Measurements from ENCODE around the gene FBXO42.

FBXO42 gene

GRCh38 chr1:16321176-16321867, 31.0 kb downstream of the FBXO42 start:
- DNase-seq: no peak

- no peak for DNase-seq
These were observed 33.7 kb downstream of the FBXO42 start for GRCh38 chr1:16318555-16318954.

- DNase-seq: no peak
These were observed 36.8 kb downstream of the FBXO42 start for GRCh38 chr1:16315437-16315836.

- DNase-seq: no peak
These were observed 45.1 kb downstream of the FBXO42 start for GRCh38 chr1:16307222-16307621.

DNA sequence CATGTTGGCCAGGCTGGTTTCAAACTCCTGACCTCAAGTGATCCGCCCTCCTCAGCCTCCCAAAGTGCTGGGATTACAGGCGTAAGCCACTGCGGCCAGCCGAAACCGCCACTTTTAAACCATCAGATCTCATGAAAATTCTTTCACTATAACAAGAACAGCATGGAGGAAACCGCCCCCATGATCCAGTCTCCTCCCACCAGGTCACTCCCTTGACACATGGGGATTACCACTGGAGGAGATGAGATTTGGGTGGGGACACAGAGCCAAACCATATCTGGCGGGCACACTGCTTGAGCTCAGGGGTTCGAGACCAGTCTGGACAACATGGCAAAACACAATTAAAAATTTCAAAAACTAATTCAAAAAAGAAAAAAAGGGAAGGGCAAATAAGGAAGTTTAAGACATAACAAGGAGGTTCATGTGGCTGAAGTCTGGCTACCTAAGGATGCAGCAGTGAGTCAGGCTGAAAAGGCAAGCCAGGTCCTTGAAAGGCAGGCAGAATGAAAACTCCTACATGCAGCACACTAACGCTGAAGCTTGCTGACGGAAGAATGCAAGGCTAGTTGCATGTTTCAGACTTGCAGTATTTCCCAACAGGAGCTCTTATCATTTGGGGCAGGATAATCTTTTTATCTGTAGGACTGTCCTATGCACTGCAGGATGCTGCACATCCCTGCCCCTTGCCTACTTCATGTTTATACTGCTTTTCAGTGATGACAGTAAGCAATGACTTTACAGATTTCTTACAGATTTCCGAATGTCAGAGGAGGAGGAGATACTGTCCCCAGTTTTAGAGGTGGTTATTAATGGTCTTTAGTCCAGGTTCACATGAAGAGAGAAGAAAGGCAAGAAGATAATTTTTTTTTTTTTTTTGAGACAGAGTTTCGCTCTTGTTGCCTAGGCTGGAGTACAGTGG, 49.3 kb downstream of the FBXO42 start:
- DNase-seq: no peak

- DNase-seq: no peak
These were observed 51.8 kb downstream of the FBXO42 start for GRCh38 chr1:16300436-16300835.

GRCh38 chr1:16298653-16299052, 53.6 kb downstream of the FBXO42 start:
- no peak for DNase-seq

GRCh38 chr1:16296643-16297042, 55.6 kb downstream of the FBXO42 start:
- no peak for DNase-seq

DNA sequence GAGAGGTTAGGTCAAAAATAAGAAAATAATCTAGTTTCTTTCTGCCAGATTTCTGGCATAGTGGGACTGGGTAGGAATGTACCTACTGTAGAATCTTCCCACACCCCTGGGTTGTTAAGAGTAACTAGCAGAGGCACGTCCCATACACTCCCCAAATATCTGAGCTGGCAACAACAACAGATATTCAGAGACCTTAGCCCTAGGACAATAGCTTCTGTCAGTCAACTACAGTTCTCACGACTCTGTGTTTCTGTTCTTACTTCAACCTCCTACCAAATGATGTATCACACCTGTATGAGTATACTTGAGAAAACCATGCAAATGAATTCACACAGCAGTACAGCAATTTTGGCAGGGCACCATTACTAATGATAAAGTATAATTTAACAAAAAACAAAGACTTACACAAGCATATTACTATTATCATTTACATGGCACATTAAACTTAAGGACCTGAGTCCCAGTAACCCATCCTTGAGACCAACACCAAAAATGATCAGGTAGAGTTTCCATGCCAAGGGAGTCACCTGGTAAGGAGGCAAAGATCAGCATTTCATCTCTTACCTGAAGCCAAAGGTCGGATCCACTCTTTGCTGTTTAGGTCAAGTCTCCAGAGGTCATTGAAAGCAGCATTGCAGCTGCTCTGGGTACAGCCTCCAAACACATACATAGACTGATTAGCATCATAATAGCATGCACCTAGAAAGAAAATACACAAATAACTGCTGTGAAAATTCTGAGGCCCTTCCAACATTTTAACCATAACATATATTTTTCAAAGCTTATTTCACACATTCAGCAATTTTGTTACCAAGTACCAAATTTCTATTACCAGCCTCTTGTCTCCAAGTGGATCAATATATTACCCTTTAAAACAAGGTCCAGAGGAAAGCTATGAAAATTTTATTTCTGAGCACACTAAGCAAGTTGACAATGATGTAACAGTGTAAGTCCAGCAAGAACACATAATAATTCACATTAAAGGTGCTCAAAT, 57.8 kb downstream of the FBXO42 start:
- DNase-seq: no peak

DNA sequence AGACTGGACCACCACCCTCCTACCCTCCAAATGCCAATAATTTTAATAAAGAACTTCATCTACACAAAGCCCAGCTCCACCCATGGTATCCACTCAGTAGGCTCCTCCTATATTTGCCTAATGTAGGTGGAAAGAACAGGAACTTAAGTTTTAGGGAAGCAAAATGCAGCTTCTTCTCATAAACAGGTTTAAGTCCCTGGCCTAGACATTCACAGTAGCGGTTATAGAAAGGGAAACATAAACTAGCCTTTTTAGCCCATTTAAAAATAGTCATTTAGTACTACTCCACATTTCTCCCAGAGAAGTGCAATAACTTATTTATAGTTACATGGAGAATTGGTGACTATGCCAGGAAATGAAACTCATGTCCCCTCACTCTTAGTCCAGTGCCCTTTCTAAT, 58.7 kb downstream of the FBXO42 start:
- no peak for DNase-seq

GRCh38 chr1:16292739-16293138, 59.5 kb downstream of the FBXO42 start:
- no peak for DNase-seq

DNA sequence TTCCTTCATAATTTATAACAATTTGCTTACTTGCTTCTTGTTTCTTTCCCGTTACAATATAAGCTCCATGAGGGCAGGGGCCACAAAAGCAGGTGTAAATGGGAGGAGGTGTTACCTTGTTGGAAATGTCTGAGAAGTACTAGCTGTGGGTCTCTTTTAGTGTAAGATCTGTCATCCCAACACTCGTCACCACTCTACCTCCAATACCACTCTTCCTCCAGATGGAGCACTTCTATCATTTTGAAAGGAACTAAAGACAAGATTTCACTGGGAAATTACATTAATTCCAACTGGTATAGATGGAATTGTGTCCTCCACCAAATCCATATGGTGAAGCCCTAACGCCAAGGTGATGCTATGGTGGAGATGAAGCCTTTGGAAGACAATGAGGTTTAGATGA, 62.3 kb downstream of the FBXO42 start:
- no peak for DNase-seq

DNA sequence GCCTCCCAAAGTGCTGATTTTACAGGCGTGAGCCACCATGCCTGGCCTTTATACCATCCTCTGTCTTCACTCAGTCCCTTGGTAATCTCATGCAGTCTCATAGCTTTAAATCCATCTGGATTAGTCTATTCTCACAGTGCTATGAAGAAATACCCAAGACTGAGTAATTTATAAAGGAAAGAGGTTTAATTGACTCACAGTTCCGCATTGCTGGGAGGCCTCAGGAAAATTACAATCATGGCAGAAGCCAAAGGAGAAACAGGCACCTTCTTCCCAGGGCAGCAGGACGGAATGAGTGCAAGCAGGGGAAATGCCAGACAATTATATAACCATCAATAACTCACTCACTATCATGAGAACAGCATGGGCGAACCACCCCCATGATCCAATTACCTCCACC, 66.2 kb downstream of the FBXO42 start:
- no peak for DNase-seq

GRCh38 chr1:16281765-16282164, 70.5 kb downstream of the FBXO42 start:
- no peak for DNase-seq

DNA sequence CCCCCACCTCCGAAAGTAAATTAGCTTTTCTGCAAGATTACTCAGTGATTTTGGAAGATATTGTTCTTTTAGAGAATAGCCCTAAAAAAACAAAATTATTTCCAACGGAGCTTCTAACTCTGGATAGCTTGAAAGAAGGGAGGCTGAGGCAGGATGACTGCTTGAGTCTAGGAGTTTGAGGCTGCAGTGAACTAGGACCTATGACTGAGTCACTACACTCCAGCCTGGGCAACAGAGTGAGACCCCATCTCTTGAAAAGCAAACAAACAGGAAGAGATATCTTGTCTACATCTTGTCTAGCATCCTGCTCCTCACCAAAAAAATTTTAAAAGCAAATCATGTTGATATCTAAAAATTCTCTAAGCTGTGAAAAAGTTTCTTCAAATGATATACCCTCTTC, 73.1 kb downstream of the FBXO42 start:
- no peak for DNase-seq

- DNase-seq: no peak
These were observed 75.8 kb downstream of the FBXO42 start for GRCh38 chr1:16276302-16277030.

DNA sequence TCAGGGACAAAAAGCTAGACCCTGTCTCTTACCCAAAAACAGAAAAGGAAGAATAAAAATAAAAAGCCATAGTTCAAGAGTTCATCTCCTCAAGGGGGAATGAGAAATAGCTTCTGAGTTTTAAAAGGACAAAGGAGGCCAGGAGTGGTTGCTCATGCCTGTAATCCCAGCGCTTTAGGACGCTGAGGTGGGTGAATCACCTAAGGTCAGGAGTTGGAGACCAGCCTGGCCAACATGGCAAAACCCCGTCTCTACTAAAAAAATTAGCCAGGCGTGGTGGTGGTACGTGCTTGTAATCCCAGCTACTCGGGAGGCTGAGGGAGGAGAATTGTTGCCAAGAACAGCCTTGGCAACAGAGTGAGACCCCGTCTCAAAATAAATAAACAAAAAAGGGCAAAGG, 76.7 kb downstream of the FBXO42 start:
- DNase-seq: no peak

DNA sequence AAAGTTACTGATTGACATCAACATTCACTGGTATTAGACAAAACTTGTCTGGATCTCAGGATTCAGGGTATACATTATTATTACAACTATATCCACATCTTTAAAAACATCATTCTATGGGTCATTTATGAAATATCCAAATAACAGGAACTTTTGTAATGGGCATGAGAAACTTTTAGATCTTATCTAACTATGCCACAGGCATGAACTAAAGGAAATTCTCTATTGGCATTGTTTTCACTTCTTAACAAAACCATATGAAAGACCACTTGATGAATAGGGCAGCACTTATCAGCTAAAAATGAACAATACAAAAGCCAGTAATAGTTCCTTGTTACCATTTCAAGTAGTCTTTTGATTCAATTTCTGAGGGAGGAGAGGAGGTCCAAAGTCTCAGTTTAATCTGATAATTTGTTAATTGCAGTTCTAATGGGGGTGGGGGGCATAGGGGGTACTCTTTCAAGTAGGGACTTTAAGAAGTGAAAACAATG, 84.5 kb downstream of the FBXO42 start:
- DNase-seq: no peak

DNA sequence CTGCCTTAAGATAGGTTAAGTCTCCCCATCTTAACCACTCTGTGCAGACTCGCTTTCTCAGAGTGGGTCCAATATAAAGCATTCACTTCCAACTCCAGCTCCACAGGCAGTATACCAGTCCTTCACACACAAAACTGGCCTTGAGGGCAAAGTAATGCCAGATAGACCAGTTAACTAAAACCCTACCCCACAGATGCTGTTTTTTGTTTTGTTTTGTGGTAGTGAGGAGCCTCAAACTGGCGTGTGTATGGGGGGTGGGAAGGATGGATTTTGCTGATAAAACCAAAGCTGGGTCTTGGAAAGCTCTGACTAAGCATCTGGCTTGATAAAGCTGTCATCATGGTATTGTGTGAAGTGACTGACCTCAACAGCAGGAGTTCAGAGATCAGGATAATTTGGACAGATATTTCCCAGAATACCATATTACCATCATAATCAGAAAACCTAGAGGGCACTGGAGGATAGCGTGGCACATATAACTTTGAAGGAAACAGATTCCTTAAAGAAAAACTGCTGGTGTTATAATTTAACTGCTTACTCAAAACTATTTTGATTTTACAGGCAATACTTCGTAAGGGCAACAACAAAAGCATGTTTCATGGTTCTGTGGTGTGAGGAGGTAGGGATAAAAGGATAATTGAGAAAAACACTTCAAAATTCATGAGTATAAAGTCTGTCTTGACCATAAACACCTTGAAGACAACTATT, 85.7 kb downstream of the FBXO42 start:
- DNase-seq: no peak

- no peak for DNase-seq
These were observed 90.2 kb downstream of the FBXO42 start for GRCh38 chr1:16262067-16262466.

DNA sequence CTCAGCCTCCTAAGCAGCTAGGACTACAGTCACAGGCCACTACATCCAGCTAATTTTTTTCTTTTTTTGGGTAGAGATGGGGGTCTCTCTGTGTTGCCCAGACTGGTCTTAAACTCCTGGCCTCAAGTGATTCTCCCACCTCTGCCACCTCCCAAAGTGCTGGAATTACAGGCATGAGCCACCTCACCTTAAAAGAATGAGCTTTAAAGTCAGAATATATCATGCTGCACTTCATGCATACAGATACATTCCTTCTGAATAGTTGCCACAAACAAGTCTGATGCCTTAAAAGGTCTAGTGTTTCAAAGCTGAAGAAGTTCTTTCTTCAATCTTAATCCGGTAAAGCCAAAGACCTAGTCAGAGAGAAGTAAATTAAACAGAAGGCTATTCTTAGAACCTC, 91.5 kb downstream of the FBXO42 start:
- no peak for DNase-seq
